Fibroblast of lung (primary cell): ENCODE data around the gene LARP4B.

Source experiments
- EZH2 ChIP-seq: IDR thresholded peaks from 2 replicates; pipeline ENCODE4 v1.5.1; 2012; ENCODE audit warnings: low read length, control low read depth, mild to moderate bottlenecking; ENCODE audit errors: missing control alignments
- TF ChIP-seq, protein P1 (sequence below), 2 donors: IDR thresholded peaks in 1 of 2; conservative IDR thresholded peaks in 1 of 2; 1 replicate in 1 of 2; 2 replicates in 1 of 2; pipeline ENCODE4 v1.5.1; 2011 to 2012; ENCODE audit warnings: low read length in 2 of 2, control low read depth in 1 of 2, inconsistent platforms in 1 of 2, low read depth in 1 of 2, mild to moderate bottlenecking in 1 of 2

DNA sequence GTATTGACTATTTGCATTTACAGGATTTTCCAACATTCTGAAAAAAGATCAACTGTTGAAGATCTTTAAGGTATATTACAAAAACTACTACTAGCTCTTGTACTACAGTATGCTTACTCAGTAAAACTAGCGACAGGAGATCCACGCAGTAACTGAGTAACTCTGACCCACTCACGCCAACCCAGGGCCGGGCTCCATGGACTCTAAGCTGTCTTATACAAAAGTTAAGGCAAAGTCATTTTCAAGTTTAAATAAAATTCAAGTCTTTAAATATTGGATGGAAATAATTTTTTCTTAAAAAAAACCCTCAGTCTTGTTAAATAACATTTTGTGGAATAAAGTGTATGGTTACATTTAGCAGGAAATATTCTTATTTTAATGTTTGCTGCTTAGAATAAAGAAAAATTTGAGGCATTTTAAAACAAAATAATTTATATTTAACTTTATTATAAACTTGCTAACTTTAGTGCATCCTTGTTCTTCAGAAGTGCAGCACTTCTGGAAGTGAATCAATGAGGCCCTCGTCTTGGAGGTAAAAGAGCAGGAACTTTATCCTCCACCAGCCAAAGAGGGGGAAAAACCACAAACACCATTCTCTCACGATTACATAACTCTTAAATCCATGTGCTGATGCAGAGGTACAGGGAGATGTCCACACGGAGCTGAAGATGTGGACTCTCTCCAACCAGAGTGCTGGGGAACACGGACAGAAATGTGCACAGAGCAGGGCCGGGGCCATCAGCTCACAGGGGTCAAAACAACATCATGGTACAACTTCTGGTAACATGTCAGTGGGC lies 119.9 kb downstream of the LARP4B start:
- no peak for TF ChIP-seq EZH2
- TF ChIP-seq, protein P1, sequence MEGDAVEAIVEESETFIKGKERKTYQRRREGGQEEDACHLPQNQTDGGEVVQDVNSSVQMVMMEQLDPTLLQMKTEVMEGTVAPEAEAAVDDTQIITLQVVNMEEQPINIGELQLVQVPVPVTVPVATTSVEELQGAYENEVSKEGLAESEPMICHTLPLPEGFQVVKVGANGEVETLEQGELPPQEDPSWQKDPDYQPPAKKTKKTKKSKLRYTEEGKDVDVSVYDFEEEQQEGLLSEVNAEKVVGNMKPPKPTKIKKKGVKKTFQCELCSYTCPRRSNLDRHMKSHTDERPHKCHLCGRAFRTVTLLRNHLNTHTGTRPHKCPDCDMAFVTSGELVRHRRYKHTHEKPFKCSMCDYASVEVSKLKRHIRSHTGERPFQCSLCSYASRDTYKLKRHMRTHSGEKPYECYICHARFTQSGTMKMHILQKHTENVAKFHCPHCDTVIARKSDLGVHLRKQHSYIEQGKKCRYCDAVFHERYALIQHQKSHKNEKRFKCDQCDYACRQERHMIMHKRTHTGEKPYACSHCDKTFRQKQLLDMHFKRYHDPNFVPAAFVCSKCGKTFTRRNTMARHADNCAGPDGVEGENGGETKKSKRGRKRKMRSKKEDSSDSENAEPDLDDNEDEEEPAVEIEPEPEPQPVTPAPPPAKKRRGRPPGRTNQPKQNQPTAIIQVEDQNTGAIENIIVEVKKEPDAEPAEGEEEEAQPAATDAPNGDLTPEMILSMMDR (conservative IDR thresholded peaks at IDR 0.05 in 1 of 2, IDR thresholded peaks at IDR 0.05 in 1 of 2; ENCODE audit: low read depth in 1 of 2, low read length in 2 of 2): no peak
